PC-9 (cell line): Measurements from ENCODE around the gene AOPEP.

ENCODE experiments used
- CTCF ChIP-seq: fragments of 200-600 bp; sonication (generic); conservative IDR thresholded peaks from 2 replicates; pipeline ENCODE4 v1.6.1; 2017; ENCODE audit warnings: mixed run types, antibody characterized with exemption, mild to moderate bottlenecking, moderate library complexity
- EZH2 ChIP-seq: fragments of 200-600 bp; sonication (generic); IDR thresholded peaks from 2 replicates; pipeline ENCODE4 v1.8.0; 2017; ENCODE audit warnings: antibody characterized with exemption, low read depth

GRCh38 chr9:94853887-94854286 lies 127.4 kb downstream of the AOPEP start:
- TF ChIP-seq CTCF (no peak), EZH2 (no peak)
